ENCODE results near the gene BUB1. TPM values are rescaled to one million over a fixed set of nuclear protein-coding genes. Genes with fewer than 3 reads are reported as not detected.

BUB1 gene
- 68.4 and 74.4 TPM in 2 replicates for total RNA-seq

DNA sequence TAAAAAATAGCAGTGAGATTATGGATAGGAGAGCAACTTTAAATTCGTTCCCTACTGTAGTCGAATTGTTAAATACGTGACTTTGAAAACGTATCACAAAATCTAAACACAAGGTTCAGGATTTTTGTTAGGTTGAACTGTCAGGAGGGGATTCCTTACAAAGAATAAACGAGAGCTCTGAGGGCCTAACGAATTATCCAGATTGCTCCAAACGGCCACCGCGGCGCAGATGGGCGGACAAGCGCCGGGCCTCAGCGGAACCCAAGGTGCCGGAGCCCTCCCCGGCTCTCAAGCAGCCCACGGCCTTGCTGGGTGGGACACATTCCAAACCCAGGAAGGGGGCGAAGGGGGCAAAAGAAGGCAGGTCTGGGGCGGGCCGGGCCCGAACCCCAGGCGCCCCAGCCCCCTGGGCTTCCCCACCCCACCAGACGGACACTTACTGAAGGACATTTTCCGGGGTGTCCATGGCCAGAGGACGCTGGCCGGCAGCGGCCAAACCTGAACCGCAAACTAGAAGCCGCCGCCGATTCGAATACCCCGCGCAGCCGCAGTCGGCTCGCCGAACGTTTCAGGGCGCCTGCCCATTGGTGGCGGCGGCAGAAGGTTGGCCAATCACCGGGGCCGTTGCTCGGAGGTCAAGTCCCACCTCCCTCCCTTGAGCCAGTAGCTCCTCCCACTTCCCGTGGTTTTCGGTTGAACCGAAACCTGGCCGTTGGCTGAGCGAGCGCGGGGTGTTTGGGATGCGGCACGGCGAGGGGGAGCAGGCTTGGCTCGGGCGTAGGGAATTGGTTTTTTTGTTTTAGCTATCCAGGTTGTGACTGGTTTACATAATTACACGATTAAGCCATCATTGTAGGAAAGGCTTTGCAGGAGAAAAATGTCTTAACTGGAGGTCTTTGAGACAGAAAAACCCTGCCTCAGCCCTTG lies at the start of gene BUB1:
Gene BUB1, minus strand, starts transcription at position 534 of the 927 bp plus-strand sequence. Its CDS starts 68 bp downstream, at position 466.
- DNase-seq (ENCODE audit: low spot score) = peak; percentile 96
- peak within 1 kb of the TSS; percentile 90 for H3K27ac Mint-ChIP-seq
- intact Hi-C loops (cut with micrococcal nuclease) = loop anchor here (1.0 to 5.0 kb wide), 3 partner anchors 35 to 190 kb away; no protein-coding TSS in a partner anchor
- H3K36me3 Mint-ChIP-seq (ENCODE audit: low read depth) = peaks cover 33% of the 10 kb centered on the region
- H3K27me3 Mint-ChIP-seq (ENCODE audit: low read depth) = peaks cover 2% of the 10 kb centered on the region
- H3K9me3 Mint-ChIP-seq = no peaks in the 10 kb centered on the region
- H3K4me3 Mint-ChIP-seq (ENCODE audit: low read depth) = peak within 1 kb of the TSS; percentile 86
- peaks cover 31% of the 10 kb centered on the region for H3K4me1 Mint-ChIP-seq (ENCODE audit: low read depth)

DNA sequence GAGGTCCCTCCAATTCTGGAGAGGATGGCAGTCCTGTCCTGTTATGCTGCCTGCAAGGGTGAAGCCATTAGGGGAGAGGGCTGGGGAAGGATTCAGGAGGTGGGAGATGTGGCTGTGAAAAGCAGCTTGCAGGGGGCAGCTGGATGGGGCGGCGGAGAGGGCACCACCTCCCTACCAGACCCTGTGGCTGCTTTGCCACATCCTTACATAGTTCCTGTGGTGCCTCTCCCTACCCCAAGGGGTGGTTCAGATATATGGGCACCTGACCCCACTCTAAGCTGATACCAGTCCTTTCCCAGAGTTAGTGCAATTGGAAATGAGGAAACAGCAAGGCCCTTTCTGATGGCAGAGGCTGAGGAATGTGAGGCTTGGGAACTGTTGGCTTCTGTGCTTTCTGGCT lies 48.4 kb upstream of the BUB1 start:
- H3K4me3 Mint-ChIP-seq (ENCODE audit: low read depth) = no peak overlapping the region
- no peak for DNase-seq (ENCODE audit: low spot score)
- intact Hi-C loops (cut with micrococcal nuclease) = no loop called here
- peaks cover 29% of the 10 kb centered on the region for H3K27me3 Mint-ChIP-seq (ENCODE audit: low read depth)
- H3K9me3 Mint-ChIP-seq = no peaks in the 10 kb centered on the region
- H3K4me1 Mint-ChIP-seq (ENCODE audit: low read depth) = peaks cover 5% of the 10 kb centered on the region
- H3K27ac Mint-ChIP-seq = no peak overlapping the region
- H3K36me3 Mint-ChIP-seq (ENCODE audit: low read depth) = no peaks in the 10 kb centered on the region

DNA sequence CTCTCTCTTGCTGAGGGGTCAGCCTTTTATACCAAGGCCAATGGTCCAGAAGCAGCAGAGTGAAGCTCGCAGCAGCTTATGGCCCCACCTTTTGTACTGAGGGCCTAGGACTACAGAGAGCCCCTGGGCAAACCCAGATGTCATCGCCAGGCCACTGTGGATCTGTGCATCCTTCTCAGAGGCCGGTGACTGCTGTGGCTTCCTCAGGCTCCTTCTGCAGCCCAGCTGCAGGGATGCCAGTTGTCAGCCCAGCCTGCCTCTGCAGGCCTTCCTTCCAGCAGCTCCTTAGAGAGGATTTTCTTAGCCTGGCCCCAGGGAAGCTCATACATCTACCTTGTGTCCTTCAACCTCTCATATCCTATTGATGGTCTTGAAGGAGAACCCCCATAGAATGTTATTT lies 48.0 kb upstream of the BUB1 start:
- no peaks in the 10 kb centered on the region for H3K36me3 Mint-ChIP-seq (ENCODE audit: low read depth)
- H3K4me1 Mint-ChIP-seq (ENCODE audit: low read depth) = peaks cover 5% of the 10 kb centered on the region
- H3K9me3 Mint-ChIP-seq = no peaks in the 10 kb centered on the region
- H3K27me3 Mint-ChIP-seq (ENCODE audit: low read depth) = peaks cover 27% of the 10 kb centered on the region
- no peak overlapping the region for H3K4me3 Mint-ChIP-seq (ENCODE audit: low read depth)
- DNase-seq (ENCODE audit: low spot score) = no peak
- no peak overlapping the region for H3K27ac Mint-ChIP-seq
- intact Hi-C loops (cut with micrococcal nuclease) = no loop called here

DNA sequence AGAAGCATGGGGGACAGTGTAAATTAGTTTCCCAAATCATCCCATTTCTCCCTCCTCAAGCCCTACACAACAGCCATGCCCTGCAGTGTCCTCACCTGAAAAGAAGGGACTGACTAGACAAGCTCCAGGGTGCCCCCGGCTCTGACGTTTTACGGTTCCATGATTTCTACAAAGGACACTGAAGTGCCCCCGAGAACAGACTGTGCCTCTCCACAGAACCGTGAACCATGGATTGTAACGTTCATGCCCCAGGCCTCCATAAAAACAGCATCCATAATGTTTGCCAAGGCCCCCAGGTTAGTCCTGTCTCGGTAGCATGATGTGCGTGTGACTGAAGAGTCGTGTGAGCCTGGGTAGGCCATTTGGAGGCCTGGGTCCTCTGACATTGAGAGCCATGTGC lies 47.5 kb upstream of the BUB1 start:
- Mint-ChIP-seq H3K4me1 (ENCODE audit: low read depth) (peaks cover 5% of the 10 kb centered on the region), H3K9me3 (no peaks in the 10 kb centered on the region), H3K36me3 (ENCODE audit: low read depth) (no peaks in the 10 kb centered on the region), H3K4me3 (ENCODE audit: low read depth) (no peak overlapping the region), H3K27ac (no peak overlapping the region), H3K27me3 (ENCODE audit: low read depth) (peaks cover 25% of the 10 kb centered on the region)
- intact Hi-C loops (cut with micrococcal nuclease) = no loop called here
- DNase-seq (ENCODE audit: low spot score) = no peak

DNA sequence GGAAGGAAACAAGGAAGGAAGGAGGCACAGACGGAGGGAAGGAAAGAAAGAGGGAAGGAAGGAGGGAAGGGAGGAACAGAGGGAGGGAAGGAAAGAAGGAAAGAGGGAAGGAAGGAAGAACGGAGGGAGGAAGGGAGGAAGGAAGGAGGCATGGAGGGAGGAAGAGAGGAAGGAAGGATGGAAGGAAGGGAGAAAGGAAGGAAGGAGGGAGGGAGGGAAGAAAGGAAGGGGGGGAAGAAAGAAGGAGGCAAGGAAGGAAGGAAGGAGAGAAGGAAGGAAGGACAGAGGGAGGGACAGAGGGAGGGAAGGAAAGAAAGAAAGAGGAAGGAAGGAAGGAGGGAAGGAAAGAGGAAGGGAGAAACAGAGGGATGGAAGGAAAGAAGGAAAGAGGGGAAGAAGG lies 47.0 kb upstream of the BUB1 start:
- Mint-ChIP-seq H3K27ac (no peak overlapping the region), H3K36me3 (ENCODE audit: low read depth) (no peaks in the 10 kb centered on the region), H3K9me3 (no peaks in the 10 kb centered on the region), H3K27me3 (ENCODE audit: low read depth) (peaks cover 26% of the 10 kb centered on the region), H3K4me3 (ENCODE audit: low read depth) (no peak overlapping the region), H3K4me1 (ENCODE audit: low read depth) (peaks cover 5% of the 10 kb centered on the region)
- DNase-seq (ENCODE audit: low spot score) = no peak
- intact Hi-C loops (cut with micrococcal nuclease) = no loop called here

DNA sequence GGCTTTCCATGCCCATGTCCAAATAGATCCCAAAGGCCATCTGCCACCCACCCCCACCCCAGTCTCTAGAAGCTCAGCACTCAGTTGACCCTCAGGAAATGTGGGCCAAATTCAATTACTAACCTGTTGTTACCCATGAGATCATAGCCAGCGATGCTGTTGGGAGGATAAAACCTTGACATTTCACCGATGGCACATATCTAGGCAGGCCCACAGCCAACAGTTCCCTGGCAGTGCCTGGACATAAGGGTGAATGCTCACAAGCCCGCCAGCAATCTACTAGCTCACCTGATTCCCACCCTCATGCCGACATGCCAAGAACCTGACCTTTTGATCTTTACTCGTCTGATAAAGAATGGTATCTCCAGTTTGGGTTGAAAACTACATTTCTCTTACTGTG lies 42.7 kb upstream of the BUB1 start:
- Mint-ChIP-seq H3K27me3 (ENCODE audit: low read depth) (peaks cover 40% of the 10 kb centered on the region), H3K4me1 (ENCODE audit: low read depth) (peaks cover 3% of the 10 kb centered on the region), H3K9me3 (no peaks in the 10 kb centered on the region), H3K36me3 (ENCODE audit: low read depth) (no peaks in the 10 kb centered on the region), H3K27ac (no peak overlapping the region), H3K4me3 (ENCODE audit: low read depth) (no peak overlapping the region)
- intact Hi-C loops (cut with micrococcal nuclease) = no loop called here
- no peak for DNase-seq (ENCODE audit: low spot score)

DNA sequence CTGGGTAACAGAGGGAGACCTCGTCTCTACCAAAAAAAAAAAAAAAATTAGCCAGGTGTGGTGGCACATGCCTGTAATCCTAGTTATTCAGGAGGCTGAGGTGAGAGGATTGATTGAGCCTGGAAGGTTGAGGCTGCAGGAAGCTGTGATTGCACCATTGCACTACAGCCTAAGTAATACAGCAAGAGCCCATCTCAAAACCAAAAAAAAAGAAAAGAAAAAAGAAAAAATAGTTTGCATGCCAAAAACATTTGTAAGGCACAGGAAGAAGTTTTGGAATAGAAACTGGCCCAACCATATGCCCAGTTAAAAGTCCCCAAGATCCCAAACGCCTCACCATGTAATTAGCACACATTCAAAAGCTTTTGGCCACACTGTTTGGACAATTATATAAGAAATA lies 41.1 kb upstream of the BUB1 start:
- no peaks in the 10 kb centered on the region for H3K36me3 Mint-ChIP-seq (ENCODE audit: low read depth)
- H3K4me3 Mint-ChIP-seq (ENCODE audit: low read depth) = no peak overlapping the region
- peaks cover 47% of the 10 kb centered on the region for H3K27me3 Mint-ChIP-seq (ENCODE audit: low read depth)
- intact Hi-C loops (cut with micrococcal nuclease) = no loop called here
- no peak for DNase-seq (ENCODE audit: low spot score)
- no peaks in the 10 kb centered on the region for H3K9me3 Mint-ChIP-seq
- no peak overlapping the region for H3K27ac Mint-ChIP-seq
- peaks cover 3% of the 10 kb centered on the region for H3K4me1 Mint-ChIP-seq (ENCODE audit: low read depth)

DNA sequence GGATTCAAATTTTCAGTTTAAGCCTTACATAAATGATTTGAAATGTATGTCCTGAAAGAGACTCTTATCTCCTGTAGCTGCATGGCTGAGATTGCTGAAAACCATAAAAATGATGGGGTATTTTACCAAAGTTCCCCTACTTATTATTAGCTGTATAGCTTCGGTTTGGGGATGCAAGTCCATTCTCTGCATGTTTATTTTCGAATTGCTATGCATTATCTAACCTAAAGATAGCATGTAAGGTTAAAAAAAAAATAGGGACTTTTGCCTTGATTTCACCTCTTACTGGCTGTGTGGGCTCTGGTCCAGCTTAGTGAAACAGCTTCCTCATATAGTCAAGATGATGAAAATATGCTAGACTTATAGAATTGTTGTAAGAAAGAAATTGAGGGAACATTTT lies 40.5 kb upstream of the BUB1 start:
- H3K27ac Mint-ChIP-seq = no peak overlapping the region
- H3K27me3 Mint-ChIP-seq (ENCODE audit: low read depth) = peaks cover 45% of the 10 kb centered on the region
- H3K4me3 Mint-ChIP-seq (ENCODE audit: low read depth) = no peak overlapping the region
- DNase-seq (ENCODE audit: low spot score) = no peak
- intact Hi-C loops (cut with micrococcal nuclease) = no loop called here
- H3K4me1 Mint-ChIP-seq (ENCODE audit: low read depth) = peaks cover 2% of the 10 kb centered on the region
- H3K36me3 Mint-ChIP-seq (ENCODE audit: low read depth) = no peaks in the 10 kb centered on the region
- no peaks in the 10 kb centered on the region for H3K9me3 Mint-ChIP-seq

DNA sequence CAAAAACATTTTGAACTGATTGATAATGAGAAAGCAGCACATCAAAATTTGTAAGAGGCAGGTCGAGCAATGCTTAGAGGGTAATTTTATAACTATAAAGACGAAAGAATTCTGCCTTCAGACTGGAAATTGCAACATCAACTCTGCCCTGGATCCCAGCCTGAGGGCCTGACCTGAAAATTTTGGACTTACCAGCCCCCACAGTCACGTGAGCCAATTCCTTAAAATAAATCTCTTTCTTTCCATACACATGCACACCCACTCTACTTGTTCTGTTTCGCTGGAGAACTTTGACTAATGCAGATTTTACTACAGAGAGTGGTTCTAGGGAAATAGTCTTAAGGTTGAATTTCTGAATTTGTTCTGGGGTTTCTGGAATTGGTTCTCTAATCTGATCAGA lies 39.9 kb upstream of the BUB1 start:
- no peak overlapping the region for H3K27ac Mint-ChIP-seq
- no peak for DNase-seq (ENCODE audit: low spot score)
- no peak overlapping the region for H3K4me3 Mint-ChIP-seq (ENCODE audit: low read depth)
- peaks cover 45% of the 10 kb centered on the region for H3K27me3 Mint-ChIP-seq (ENCODE audit: low read depth)
- no peaks in the 10 kb centered on the region for H3K36me3 Mint-ChIP-seq (ENCODE audit: low read depth)
- no peaks in the 10 kb centered on the region for H3K9me3 Mint-ChIP-seq
- H3K4me1 Mint-ChIP-seq (ENCODE audit: low read depth) = peaks cover 3% of the 10 kb centered on the region
- intact Hi-C loops (cut with micrococcal nuclease) = no loop called here

DNA sequence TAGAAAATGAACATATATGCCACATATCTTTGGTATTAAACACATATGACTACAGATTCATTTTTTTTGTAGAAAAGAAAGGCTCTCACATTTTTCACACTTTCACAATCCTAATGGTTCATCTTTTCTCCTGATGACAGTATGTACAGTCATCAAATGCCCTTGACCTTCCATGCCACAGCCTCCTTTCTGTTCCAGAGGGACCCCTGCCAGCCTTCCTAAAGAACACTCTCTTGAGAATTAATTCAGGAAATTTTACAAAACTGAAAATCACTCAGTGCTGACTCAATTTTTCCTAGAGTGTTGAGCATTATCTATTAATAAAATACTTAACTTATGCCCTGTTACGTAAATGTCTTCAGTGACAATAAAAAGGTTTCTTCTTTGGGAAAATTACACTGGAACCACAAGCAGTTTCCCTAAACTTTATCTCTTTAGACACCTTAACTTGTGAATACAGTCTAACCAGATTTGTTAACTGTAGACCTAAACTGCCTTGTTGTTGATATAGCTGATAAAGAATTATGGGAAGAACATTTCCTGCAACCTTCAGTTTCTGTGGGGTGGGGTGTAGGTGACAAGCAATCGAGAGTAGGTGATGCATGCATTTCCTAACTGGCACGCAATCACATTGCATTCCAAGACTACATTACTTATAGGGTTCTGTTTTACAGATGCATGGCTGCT lies 39.2 kb upstream of the BUB1 start:
- no peaks in the 10 kb centered on the region for H3K9me3 Mint-ChIP-seq
- H3K36me3 Mint-ChIP-seq (ENCODE audit: low read depth) = no peaks in the 10 kb centered on the region
- no peak for DNase-seq (ENCODE audit: low spot score)
- H3K27ac Mint-ChIP-seq = no peak overlapping the region
- H3K27me3 Mint-ChIP-seq (ENCODE audit: low read depth) = peaks cover 45% of the 10 kb centered on the region
- peaks cover 3% of the 10 kb centered on the region for H3K4me1 Mint-ChIP-seq (ENCODE audit: low read depth)
- H3K4me3 Mint-ChIP-seq (ENCODE audit: low read depth) = no peak overlapping the region
- intact Hi-C loops (cut with micrococcal nuclease) = no loop called here

DNA sequence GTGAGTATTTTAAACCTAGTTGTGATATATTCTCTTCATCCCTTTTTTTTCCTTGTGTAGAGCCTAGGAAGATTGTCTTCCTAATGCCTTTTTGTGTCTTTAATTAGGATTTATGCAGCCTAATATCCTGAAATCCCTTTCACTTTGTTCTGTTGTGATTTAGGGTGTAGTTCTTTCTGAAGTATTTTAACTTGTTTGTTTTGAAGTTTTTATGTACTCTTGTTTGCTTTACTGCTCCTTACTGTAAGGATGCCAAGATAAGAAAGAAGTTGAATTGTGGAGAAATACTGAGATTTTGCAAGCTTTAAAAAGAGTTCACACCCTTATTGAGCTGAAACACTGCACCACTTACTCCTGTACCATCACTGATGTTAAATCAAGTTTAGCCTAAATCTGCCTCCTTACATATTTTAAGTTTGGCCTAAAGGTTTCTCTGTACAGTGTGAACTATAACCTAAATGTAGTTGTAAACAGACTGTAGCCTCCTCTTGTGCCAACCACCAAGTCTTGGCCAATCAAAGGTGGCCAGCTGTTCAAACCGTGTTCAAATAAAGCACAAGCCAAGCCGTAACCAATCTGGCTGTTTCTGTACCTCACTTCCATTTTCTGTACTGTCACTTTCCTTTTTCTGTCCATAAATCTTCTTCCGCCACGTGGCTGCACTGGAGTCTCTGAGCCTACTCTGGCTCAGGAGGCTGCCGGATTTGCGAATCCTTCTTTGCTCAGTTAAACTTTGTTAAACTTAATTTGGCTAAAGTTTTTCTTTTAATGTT lies 36.8 kb upstream of the BUB1 start:
- no peak for DNase-seq (ENCODE audit: low spot score)
- intact Hi-C loops (cut with micrococcal nuclease) = no loop called here
- Mint-ChIP-seq H3K4me3 (ENCODE audit: low read depth) (no peak overlapping the region), H3K27ac (no peak overlapping the region), H3K4me1 (ENCODE audit: low read depth) (peaks cover 3% of the 10 kb centered on the region), H3K9me3 (no peaks in the 10 kb centered on the region), H3K27me3 (ENCODE audit: low read depth) (peaks cover 43% of the 10 kb centered on the region), H3K36me3 (ENCODE audit: low read depth) (no peaks in the 10 kb centered on the region)

DNA sequence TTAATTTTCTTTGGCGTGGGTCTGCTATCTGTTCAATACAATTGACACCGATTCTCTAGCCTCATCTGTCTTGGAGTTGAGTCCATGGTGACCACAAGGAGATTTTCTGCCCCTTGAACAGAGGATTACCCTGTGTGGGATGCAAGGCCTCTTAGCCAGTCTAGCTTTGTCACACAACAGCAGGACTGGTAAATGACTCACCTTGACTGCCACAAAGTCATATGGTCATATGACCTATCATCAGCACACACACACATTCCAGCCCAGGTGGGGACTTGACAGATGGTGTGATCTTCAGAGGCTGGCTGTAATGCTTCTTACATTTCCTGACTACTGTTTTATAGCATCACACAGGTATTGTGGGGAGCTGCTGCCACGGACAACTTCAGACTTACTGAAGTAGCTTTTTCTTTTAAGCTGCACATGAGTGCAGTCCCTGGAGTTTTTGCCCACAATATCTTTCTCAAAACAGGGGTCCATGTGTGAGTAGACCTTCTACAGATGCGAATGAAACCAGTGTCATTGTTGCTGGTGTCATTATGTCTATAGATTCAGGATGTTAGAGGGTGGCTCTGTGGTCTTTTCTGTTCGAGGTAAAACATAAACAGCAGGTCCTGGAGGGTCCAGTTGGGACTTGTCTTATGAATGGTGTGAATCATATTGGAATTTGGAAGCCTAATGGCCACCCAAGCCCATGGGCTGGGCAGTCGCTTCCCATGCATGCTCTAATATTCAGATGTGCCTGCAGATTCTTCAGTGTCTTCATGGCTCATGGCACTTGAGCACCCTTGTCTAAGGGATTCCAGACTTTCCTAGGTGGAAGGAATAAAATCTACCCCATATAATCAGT lies 35.9 kb upstream of the BUB1 start:
- no peak for DNase-seq (ENCODE audit: low spot score)
- H3K9me3 Mint-ChIP-seq = no peaks in the 10 kb centered on the region
- H3K27ac Mint-ChIP-seq = no peak overlapping the region
- H3K4me3 Mint-ChIP-seq (ENCODE audit: low read depth) = no peak overlapping the region
- intact Hi-C loops (cut with micrococcal nuclease) = loop anchor here (2.0 kb wide), 1 partner anchor 35 kb away; the partner anchor contains the start of gene BUB1
- H3K36me3 Mint-ChIP-seq (ENCODE audit: low read depth) = no peaks in the 10 kb centered on the region
- H3K4me1 Mint-ChIP-seq (ENCODE audit: low read depth) = peaks cover 3% of the 10 kb centered on the region
- peaks cover 47% of the 10 kb centered on the region for H3K27me3 Mint-ChIP-seq (ENCODE audit: low read depth)

All from activated T-helper 2 cell treated with anti-CD3 and anti-CD28 coated beads, Interferon-gamma antibody, Interleukin-2, Interleukin-4, amounts not matched to agents 10 μg/mL and 5 μg/mL and 100 μg/mL, durations not matched to agents 14 hours and 24 hours and 36 hours (primary cell).